GM12865 (cell line): ENCODE data around the gene CTNNA3.

Source experiments
- DNase-seq: peaks from one replicate; pipeline ENCODE4 v3.0.0; 2010; ENCODE audit warnings: low read depth
- H3K4me3 ChIP-seq: 2 replicates; pipeline ENCODE4 v1.5.1; 2011; ENCODE audit warnings: mild to moderate bottlenecking, low read depth, low read length, control low read depth
- CTCF ChIP-seq: IDR thresholded peaks from 2 replicates; pipeline ENCODE4 v1.5.1; 2011; ENCODE audit warnings: low read length, control low read depth, low read depth, inconsistent platforms; ENCODE audit not compliant: insufficient read depth; ENCODE audit errors: missing control alignments

Gene CTNNA3

GRCh38 chr10:66167816-66168215 lies 1528.2 kb downstream of the CTNNA3 start:
- no peak for DNase-seq
- H3K4me3 ChIP-seq = no peak overlapping the region
- no peak for TF ChIP-seq CTCF

- no peak for DNase-seq
- H3K4me3 ChIP-seq = no peak overlapping the region
- TF ChIP-seq CTCF = no peak
Measured at GRCh38 chr10:66162560-66163143, 1533.3 kb downstream of the CTNNA3 start.

GRCh38 chr10:66151346-66151745 lies 1544.6 kb downstream of the CTNNA3 start:
- no peak for TF ChIP-seq CTCF
- no peak overlapping the region for H3K4me3 ChIP-seq

GRCh38 chr10:66148312-66148711 lies 1547.7 kb downstream of the CTNNA3 start:
- TF ChIP-seq CTCF = no peak
- DNase-seq = no peak

More at GRCh38 chr10:66151346-66151745, 1544.6 kb downstream of the CTNNA3 start:
- DNase-seq = no peak

GRCh38 chr10:66144016-66144415 lies 1552.0 kb downstream of the CTNNA3 start:
- no peak for DNase-seq
- TF ChIP-seq CTCF = no peak
- H3K4me3 ChIP-seq = no peak overlapping the region

More at GRCh38 chr10:66148312-66148711, 1547.7 kb downstream of the CTNNA3 start:
- H3K4me3 ChIP-seq = no peak overlapping the region

- TF ChIP-seq CTCF = no peak
- no peak overlapping the region for H3K4me3 ChIP-seq
- DNase-seq = no peak
Measured at GRCh38 chr10:66102756-66103155, 1593.2 kb downstream of the CTNNA3 start.
